NCI-H460 (cell line): ENCODE measurements around the gene EEF1G. TPM values are rescaled to one million over a fixed set of nuclear protein-coding genes. Genes with fewer than 3 reads are reported as not detected.
"Not testable (repeated sequence)": the region's sequence is repeated elsewhere in the genome, so short reads cannot be mapped to it uniquely, and the experiment has no call there.

Experiments used
- DNase-seq: peaks from one replicate; pipeline ENCODE4 v3.0.0-alpha.2; 2016; ENCODE audit warnings: low read depth; ENCODE audit errors: extremely low read depth
- total RNA-seq: library from RNA; depleted of rRNA; stranded (reverse); fragments of >200 nt; shearing (Covaris generic); gene quantifications from 2 replicates; pipeline ENCODE4 v1.2.3, GENCODE V29; 2014

EEF1G gene
- total RNA-seq, 1 experiment from 2014 or later, result 2,160 TPM

DNA sequence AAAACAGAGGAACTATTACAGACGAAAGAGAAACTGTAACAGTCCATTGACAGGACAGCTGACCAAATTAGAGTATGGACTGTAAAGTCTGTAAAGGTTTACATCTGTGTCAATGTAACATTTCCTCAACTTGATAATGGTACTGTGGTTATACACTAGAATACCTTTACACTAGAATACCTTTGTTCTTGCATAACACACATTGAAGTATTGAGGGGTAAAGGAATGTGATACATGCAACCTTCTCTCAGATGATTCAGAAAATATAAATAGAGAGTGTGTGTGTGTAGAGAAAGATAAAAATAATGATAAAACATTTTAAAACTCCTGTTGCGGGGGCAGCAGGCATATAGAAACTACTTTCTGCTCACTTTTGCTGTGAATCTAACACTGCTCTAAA is 5.6 kb upstream of the EEF1G start:
- DNase-seq, result no peak

DNA sequence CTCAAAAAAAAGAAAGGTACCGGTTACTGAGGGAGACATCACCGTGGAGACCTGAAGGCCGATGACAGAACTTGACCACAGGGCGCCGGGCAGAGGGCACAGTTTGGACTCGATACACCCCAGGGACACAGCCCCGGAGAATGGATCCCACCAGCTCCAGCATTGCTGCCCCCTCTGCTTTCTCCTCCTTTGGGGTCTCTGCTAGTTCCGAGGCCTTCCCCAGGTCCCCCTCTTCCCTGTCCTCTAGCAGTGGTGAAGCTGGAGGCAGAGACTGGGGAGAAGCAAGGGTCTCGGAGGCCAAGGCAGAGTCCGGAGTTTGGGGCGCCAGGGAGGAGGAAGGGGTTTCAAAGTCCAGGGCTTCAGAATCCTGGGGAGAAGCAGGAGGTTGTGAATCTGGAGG is 4.8 kb upstream of the EEF1G start:
- no peak for DNase-seq

DNA sequence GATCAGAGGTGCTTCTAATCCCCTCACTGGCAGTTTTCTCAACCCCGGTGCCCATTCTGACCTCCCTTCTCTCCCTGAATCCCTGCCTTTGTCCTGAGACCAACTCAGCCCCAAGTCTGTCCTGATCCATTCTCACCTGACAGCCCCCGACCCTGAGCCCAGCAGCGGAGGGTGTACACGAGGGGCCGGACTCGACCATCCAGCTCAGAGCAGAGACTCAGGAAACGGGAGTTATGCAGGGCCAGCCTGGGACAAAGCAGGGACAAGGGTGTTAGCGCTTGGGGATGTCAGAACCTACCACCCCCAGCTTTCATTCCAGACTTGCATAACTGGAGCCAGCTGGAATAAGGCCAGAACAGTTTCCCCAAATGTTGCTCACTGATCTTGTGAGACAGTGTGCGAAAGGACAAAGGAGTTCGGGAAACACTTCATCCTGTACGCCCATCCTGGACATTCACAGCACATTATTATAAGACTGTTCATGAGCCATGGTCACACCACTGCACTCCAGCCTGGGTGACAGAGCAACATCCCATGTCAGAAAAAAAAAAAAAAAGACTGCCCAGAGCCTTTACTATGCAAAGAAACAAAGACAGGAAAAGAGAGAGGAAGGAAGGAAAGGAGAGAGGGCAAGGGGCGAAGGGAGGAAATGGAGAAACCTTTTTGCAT is 3.5 kb upstream of the EEF1G start:
- DNase-seq, result no peak

DNA sequence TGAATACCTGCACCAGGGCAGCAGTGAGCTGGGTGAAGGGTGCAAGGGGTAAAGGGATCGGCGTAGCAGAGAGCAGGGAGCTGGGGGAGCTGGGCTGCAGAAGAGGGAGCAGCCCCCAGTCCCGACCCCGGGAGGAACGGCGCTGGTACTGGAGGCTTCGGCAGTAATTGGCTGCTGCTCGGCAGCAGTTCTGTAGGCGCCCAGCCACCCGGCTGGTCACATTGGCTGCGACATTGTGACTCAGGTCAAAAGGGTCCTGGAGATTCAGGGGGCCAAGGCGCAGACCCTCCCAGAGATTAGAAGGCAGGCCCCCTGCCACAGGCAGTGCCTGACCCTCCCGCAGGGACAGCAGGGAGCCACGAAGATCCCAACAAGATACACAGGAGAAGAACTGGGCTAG is 2.1 kb upstream of the EEF1G start:
- DNase-seq, result no peak

DNA sequence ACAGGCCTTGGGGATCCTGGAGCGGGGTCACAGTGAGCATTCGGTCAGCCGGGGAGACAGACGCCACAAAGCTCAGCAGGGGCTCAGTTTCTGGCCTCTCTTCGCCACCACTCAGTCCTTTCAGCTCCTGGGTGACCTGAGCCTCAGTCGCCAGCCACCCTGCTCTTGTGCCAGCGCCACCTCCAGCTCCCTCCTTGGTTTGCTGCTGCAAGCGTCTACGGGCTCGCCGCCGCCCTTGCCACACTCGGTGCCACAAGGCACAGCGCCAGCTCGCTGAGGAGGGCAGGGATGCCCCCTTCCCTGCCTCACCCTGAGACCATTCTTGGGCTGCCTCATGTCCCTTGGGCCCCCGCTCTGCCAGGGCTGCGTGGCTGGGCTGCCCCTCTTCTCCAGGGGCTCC is 1.5 kb upstream of the EEF1G start:
- DNase-seq, result no peak

DNA sequence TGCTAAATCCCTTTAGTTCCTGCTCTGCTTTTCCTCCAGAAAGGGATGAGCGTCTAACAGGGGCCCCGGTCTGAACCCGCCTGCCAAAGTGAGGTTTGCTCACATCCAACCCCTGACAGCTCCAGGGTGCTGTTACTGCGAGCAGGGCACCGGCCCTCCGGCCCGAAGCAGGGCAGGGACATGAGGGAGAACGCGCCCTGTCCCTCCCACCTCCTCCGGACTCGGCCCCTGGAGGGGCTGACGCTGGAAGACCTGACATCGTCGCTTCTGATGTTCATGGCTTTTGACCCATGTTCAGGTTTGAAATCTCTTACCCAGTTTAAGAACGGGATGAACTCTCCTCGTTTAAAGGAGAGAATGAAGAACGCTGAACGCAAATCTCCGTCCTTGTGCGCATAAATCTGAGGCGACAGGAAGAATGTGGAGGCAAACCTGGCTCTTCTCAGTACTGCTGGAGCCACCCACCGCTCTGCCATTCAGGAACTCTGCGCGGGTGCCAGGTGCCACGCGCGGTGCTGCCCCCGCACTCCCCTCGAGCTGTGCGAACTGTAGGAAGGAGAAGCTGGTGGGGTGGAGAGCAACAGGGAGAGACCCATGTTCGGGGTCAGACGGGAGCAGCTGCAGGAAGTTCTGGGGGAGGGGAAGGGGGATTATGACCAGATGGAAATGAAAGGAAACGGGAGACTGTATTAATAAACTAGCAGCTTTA is 826 bp upstream of the EEF1G start:
- DNase-seq, result no peak

DNA sequence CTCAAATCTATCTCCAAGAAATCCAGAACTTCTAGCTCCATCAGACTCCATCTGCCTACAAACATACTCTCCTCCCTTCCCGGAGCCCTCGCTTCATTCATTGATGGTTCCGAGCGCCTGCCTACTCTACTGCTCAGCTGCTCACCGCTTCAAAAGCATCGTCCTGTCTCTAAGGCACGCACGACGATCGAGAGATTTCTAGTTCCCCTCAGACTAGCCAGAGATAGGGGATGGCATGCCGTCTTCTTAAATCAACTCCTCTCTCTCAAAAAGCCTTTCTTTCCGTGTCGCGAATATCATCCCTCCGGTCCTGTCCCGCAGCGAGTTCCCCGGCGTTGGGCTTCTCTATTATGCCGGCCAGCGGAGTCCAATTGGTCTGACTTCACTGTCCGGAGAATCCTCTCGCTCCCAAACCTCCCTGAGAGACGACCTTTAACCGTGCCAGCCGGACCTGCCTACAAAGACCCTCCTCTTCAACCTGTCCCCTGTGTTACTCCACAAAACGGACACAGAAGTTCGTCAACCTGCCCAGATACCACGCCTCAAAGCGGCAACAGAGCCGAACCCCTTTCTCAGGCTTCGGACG is 592 bp downstream of the EEF1G start:
- no peak for DNase-seq

DNA sequence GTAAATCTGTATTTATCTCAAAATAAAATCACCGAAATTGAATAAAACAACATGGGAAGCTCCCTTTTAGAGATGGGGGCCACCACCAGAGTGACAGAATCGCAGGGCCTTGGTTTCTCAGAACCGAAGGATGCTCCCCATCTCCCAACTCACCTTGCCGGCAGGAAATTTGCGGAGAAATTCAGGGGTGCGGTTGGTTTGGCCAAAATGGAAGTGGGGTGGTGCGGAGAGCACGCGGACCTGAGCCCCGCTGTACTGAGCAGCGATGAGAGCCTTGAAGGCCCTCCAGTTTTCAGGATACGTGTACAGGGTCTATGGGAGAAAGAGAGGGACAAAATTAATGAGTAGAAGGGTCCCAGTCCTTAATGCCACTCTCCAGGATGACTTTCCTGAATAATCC is 1.3 kb downstream of the EEF1G start:
- no peak for DNase-seq

DNA sequence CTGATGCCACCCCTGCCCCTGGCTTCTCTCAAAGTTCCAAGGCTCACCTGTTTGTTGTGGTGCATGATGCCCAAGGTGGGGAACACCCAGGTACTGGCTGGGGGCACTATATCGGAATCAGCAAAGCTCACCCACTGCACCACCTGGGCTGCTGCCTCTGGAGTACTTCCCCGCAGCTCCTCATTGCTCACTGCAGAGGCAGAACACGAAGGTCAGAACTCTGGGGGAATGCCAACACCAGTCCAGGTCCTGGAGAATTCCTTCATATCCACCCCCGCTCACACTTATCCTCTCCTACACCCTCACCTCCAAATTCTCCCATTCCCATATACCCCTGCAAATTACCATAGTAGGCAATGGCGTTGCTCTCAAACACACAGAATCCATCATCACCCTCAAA is 2.2 kb downstream of the EEF1G start:
- DNase-seq, result not testable (repeated sequence)

DNA sequence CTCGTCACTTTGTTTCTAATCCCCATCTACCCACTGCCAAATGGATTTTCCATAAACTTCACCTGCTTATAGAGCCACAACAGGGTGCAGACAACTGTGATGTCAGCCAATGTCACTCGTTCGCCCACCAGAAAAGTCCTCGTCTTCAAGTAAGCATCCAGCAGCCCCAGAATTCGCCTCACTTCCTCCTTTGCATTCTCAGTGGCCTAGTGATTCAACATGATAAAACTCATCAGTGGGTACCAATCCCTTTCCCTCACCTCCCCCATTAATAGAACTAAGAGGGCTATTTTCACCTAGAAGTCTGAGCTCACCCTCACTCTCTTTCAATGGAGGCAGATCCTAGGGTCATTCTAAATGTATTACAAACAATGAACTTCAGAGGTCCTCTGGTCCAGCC is 2.8 kb downstream of the EEF1G start:
- DNase-seq, result not testable (repeated sequence)

DNA sequence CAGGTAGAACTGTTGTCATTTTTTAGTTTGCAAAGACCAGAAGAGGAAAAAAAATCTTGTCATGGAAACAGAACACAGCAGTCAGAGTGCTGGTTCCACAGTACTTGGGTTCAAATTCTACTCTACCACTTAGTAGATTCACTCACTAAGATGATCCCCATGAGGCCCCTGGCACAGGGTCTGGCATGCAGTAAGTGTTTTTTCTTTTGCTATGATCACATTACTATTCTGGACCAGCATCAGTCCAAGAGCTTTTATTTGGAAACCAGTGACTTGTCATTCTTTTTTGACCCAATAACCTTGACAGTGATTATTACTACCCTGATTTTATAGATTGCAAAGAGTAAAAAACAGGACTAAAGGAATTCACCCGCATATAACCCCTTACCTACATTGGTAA is 4.1 kb downstream of the EEF1G start:
- no peak for DNase-seq

DNA sequence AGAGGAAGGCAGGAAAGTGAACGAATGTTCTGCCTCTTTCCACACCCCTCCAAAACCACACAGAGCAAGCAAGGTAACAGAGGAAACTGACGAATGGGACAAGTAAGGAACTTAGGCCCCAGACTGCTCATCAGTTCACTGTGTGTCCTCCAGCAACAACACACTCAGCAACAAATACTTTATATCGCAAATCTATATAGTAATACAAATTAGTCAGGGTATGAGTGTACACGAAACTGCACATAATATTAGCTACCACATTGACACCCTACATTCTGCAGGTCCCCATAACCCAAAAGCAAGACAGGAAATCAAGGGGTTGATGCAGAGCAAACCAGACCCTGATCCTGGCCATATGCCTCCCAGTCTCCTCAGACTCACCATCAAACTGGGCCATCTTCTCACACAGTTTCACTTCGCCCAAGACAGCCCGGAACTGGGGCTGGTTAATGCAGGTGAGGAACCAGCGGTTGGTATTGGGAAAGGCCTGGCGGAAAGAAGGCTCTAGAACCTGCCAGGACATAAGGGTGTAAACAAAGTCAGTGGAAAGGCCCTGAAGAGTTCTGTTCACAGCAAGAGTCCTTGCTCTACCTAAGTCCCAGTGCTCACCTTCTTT is 6.6 kb downstream of the EEF1G start:
- DNase-seq, result no peak

DNA sequence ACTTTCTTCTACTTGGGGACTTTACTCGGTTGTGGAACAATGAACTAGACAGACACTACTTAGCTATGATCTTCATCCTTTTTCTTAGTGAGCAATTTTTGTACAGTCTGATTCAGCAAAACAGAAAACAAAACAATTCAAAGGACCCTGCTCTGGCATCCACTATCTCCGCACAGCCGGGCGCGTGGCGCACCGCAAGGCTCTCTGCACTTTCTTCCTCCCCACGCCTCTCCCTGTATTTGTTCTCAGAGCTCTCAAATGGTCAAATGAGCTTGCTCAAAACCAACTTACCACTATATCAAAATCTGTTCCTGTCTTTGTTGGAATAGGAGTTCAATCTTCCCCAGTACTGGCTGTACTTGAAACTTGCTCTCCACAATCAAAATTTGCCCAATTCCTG is 7.4 kb downstream of the EEF1G start:
- no peak for DNase-seq

DNA sequence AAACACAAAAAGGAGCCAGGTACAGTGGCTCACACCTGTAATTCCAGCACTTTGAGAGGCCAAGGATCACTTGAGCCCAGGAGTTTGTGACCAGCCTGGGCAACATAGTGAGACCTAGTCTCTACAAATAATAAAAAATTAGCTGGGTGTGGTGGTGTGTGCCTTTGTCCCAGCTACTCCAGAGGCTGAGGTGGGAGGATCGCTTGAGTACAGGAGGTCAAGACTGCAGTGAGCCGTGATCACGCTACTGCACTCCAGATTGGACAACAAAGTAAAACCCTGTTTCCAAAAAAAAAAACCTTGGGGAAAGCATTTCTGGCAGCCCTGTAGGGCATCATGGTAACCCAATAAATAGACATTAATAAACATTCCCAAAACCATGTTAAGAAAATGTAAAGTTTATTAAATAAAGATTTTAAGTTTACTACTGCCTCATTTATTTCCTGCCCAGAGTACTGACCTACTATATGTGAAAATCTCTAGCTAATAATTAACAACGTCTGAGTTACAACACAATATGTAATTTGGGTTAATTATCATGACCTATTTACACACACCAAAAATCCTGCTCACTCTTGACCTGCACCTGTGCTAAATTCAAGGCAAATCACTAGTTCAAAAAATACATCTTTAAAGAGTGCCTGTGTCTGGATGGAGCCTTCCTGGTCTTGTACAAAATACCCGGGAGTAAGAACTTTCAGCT is 8.4 kb downstream of the EEF1G start:
- no peak for DNase-seq

DNA sequence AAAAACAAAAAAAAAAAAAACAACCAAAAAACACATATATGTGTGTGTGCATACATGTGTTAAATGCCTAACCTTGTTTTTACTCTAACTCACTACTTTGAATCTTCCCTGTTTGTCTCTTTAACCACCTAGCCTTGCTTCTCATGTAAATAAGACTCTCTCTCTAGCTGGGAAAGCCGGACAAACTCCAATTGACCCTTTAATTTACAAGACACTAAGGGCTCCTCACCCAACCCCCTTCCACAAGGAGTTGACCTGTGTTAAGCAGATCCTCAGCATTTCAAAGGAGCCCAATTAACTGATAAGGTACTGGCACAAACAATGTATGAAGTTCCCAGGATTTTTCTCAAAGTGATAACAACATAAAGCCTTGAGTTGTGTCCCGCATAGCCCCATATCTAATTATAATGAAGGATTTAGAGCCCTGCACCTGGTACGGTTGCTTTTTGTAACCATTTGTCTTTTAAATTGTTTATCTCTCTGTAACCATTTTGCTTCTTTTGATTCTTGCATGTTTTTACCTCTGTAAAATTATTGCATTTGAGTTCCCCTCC is 11.9 kb downstream of the EEF1G start:
- not testable (repeated sequence) for DNase-seq

DNA sequence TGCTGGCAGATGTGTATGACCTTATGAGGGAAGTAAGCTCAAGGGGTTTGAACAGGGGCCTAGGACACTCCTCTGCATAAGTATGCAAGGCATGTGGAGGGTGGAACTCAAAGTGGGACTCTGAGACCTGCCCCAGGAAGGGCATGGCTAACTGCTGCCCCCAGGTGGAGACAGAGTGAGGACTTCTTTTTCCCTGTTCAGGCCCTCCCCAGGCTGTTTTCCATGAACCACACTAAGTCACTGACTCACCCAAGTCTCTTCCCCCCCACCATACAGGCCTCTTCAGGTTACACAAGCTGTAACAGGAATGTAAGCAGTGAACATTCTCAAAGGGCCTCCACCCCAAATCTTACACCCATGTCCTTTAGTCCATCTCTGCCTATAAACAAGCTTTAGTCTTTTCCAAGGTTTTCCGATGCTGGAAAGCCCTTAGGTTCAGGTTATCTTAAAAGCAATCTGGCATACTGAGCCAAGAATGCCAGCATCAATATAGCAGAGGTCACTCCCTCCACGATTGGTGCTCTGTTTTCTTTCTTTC is 13.1 kb downstream of the EEF1G start:
- DNase-seq, result peak; percentile 87

DNA sequence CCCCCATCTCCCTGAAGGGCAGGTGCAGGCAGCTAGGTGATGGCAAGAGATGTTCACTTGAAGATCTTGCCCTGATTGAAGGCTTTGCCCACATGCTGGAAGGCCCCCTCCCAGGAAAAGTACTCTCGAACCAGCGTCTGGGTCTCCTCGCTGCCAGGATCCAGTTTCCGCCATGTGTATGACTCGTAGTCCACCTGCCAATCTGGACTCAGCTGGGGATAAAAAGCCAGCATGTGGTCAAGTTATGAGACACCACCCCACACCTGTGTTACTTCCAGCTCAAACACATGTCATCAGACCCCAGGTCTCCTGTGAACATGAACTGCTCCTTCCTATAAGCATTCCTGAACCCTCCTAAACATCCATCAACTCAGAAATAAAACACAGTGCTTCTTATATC is 14.1 kb downstream of the EEF1G start:
- not testable (repeated sequence) for DNase-seq

DNA sequence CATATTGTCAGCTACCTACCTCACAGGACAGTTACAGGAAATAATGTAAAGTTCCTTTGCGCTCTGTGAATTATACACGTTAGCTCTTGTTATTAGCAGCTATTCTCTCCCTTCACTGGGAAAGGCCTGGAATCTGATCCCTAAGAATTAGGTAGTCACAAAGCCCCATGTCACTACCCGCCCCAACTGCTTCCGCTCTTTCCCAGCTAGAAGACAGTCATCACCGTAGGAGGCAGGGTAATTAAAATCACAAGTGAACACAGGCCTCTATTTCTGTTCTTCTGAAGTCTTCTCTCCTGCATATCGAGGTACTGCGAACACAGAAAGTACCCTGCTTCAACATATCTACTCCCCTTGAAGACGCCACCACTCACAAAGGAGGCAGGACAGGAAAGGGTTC is 14.5 kb downstream of the EEF1G start:
- DNase-seq, result no peak

DNA sequence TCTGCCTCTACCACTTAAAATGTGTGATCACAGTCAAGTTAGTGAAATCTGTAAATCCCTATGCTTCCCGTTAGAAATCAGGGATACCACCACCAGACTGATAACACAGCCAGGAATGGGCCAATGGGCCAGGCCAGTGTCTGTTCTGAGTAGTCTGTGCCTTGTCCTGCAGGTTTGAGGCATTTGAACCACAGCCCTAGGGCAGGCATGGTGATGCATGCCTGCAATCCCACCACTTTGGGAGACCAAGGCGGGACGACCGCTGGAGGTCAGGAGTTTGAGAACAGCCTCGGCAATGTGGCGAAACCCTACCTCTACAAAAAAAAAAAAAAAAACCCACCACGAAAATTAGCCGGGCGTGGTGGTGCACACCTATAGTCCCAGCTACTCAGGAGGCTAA is 15.0 kb downstream of the EEF1G start:
- DNase-seq, result no peak

DNA sequence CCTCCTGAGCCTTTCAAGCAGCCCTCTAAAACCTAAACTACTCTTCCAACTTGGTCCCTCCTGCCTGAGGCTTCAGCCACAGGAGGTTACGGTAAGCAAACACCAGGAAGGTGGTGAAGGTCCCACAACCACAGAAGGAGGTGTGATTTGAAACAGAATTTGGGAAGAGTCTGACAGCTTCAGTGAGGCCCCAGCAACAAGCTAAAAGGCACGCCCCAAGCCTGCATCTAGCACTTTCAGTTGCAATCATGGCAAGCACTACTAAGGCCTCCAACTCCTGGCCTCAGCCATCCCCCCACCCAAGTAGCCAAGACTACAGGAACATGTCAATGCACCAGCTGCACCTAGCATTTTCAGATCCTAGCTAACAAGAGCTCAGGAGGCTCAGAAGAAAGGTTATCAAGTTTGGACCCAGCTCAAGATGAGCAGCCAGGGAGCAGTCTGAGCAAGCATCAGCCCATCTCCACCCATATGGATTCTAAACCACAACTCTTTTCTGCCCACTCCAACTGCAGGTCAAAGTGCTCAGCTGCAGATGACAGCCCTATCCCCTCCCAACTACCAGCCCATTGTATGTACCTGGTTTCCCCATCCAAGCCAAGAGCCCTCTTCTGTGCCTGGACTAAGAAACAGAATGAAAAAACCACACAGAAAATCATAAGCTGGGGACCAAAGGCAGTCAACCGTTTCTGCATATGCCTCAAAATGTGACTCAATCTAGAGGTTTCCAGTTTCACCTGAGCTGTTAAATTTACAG is 16.6 kb downstream of the EEF1G start:
- DNase-seq, result no peak
